NCI-H2227 (cell line): ENCODE measurements around the gene DPEP2NB.
"Not testable (repeated sequence)": the region's sequence is repeated elsewhere in the genome, so short reads cannot be mapped to it uniquely, and the experiment has no call there.

Experiments used
- DNase-seq: peaks from one replicate; lab custom pipeline; 2025; ENCODE audit not compliant: unreplicated experiment; lab: John Stamatoyannopoulos, UW

DPEP2NB gene

GRCh38 chr16:67987460-67988160 is 28.1 kb downstream of the DPEP2NB start:
- DNase-seq: no peak

- no peak for DNase-seq
These were observed 28.8 kb downstream of the DPEP2NB start for GRCh38 chr16:67986949-67987348.

GRCh38 chr16:67982011-67982696 is 33.6 kb downstream of the DPEP2NB start:
- no peak for DNase-seq

GRCh38 chr16:67979955-67980678 is 35.6 kb downstream of the DPEP2NB start, which contains the start of gene DPEP3:
TSS of gene DPEP3 (minus strand) at chr16:67980499. CDS start at chr16:67980380, 119 bp downstream.
- DNase-seq: no peak

- DNase-seq: no peak
These were observed 38.1 kb downstream of the DPEP2NB start for GRCh38 chr16:67977469-67978227.

GRCh38 chr16:67977005-67977404 is 38.7 kb downstream of the DPEP2NB start:
- DNase-seq: no peak

GRCh38 chr16:67976205-67976604 is 39.5 kb downstream of the DPEP2NB start:
- no peak for DNase-seq

- no peak for DNase-seq
These were observed 40.2 kb downstream of the DPEP2NB start for GRCh38 chr16:67975321-67976105.

GRCh38 chr16:67972285-67972684 is 43.4 kb downstream of the DPEP2NB start:
- not testable (repeated sequence) for DNase-seq

GRCh38 chr16:67971111-67971510 is 44.6 kb downstream of the DPEP2NB start:
- no peak for DNase-seq

- no peak for DNase-seq
These were observed 46.3 kb downstream of the DPEP2NB start for GRCh38 chr16:67969254-67970039.

GRCh38 chr16:67968400-67969253 is 47.1 kb downstream of the DPEP2NB start, which contains the start of gene SLC12A4:
TSS of gene SLC12A4 (minus strand) at chr16:67968637. CDS start at chr16:67968553, 84 bp downstream.
- peak; percentile 82 for DNase-seq

GRCh38 chr16:67967958-67968399 is 47.7 kb downstream of the DPEP2NB start:
- DNase-seq: peak; percentile 20

- DNase-seq: no peak
These were observed 48.3 kb downstream of the DPEP2NB start for GRCh38 chr16:67967183-67967957.

- DNase-seq: no peak
These were observed 49.0 kb downstream of the DPEP2NB start for GRCh38 chr16:67966549-67967182.

GRCh38 chr16:67965668-67966548 is 49.8 kb downstream of the DPEP2NB start:
- no peak for DNase-seq
